CD4-positive, alpha-beta T cell treated with Interleukin-21 for 1 hour (primary cell): Measurements from ENCODE around the gene DNAJB4.
"Not testable (repeated sequence)": the region's sequence is repeated elsewhere in the genome, so short reads cannot be mapped to it uniquely, and the experiment has no call there.

Source experiments
- DNase-seq: peaks from one replicate; pipeline ENCODE4 v3.0.0-alpha.2; 2020

DNAJB4 gene

DNA sequence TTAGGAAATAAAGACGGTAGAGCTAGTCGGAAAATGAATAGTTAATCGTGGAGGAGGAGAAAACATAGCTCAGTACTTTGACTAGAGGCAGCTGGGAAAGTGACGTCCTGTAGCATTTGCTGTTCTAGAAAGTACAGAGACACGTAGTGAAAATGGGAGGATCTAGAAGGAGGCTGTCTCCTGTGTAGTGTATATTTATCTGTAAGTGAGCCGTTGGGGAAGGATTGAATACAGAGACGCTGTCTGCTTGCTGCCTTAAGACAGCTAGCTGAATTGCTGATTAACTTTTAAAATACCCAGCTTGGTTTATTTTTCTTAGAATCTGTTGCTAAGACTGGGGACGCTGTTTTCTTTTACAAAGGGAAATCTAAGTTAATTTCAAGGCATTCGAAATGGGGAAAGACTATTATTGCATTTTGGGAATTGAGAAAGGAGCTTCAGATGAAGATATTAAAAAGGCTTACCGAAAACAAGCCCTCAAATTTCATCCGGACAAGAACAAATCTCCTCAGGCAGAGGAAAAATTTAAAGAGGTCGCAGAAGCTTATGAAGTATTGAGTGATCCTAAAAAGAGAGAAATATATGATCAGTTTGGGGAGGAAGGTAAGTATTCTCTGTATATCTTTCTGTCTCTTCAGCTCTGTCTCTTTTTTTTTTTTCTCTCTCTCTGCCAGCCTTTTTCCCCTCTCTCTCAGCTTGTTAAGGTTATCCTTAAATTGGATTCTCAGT, at the start of gene DNAJB4:
TSS of gene DNAJB4 (plus strand) at position 221 of the 729 bp plus-strand sequence. CDS start at position 393, 172 bp downstream.
- peak; percentile 94 for DNase-seq

- no peak for DNase-seq
Measured at GRCh38 chr1:77955709-77956108, 49.0 kb upstream of the DNAJB4 start.

DNA sequence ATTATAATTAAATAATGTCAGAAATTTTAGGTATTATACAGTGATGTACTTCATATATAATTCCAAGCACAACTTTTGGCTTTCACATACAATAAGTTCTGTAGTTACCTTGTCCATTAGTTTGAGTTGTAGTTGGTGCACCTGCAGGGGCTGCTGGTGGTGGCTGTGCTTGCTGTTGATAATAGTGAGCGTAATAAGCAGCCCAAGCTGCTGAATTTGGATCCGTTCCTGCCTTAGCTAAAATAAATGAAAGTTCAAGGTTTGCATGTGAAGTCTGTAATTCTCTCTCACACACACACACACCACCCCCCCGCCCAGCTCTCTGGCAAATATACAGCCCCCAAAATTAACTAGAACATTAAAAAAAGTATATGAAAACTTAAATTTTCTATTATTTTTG, 48.3 kb upstream of the DNAJB4 start:
- no peak for DNase-seq

GRCh38 chr1:77958391-77958790, 46.3 kb upstream of the DNAJB4 start:
- no peak for DNase-seq

DNA sequence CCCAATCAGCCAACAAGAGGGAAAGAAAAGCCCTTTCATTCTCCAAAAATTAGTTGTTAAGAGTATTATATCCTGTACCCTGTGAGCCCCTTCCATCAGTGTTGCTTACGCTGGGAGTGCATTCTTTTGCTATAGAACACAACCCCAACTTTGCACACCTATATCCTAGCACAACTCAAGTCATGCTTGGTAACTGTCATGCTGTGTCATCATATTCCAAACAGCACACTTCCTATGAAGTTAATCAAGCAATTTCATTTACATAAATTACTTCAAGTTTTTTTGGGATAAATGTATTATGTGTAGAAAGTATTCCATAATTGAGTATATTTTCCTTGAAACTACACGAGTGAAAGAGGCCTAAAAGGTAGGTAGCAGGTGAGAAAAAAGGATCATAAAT, 45.9 kb upstream of the DNAJB4 start:
- DNase-seq = no peak

- DNase-seq = no peak
Measured at GRCh38 chr1:77961392-77961791, 43.3 kb upstream of the DNAJB4 start.

- DNase-seq = no peak
Measured at GRCh38 chr1:77966291-77966690, 38.4 kb upstream of the DNAJB4 start.

DNA sequence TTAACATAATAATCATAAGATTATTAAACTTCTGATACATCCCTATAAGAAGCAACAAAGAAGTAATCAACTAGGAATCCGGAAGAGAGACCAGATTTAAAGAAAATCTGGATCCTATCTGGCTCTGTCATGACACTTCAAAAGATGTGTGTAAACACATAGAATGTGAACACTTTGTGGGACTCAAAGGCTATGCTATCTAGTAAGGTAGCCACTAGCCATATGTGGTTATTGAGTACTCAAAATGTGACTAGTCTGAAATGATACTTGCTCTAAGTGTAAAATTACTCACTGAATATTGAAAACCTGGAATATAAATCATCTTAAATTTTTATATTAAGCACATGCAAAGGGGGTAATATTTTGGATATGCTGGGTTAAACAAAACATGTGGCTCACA, 34.5 kb upstream of the DNAJB4 start:
- DNase-seq = no peak

GRCh38 chr1:77972080-77972479, 32.7 kb upstream of the DNAJB4 start:
- DNase-seq = no peak

- no peak for DNase-seq
Measured at GRCh38 chr1:77975386-77975785, 29.4 kb upstream of the DNAJB4 start.

GRCh38 chr1:77975907-77976306, 28.8 kb upstream of the DNAJB4 start:
- no peak for DNase-seq

GRCh38 chr1:77976433-77977076, 28.2 kb upstream of the DNAJB4 start:
- peak; percentile 18 for DNase-seq

- DNase-seq = no peak
Measured at GRCh38 chr1:77977989-77978292, 26.8 kb upstream of the DNAJB4 start.

GRCh38 chr1:77978293-77978968, 26.3 kb upstream of the DNAJB4 start:
- peak; percentile 93 for DNase-seq

- peak; percentile 99 for DNase-seq
Measured at GRCh38 chr1:77978969-77979876, 25.5 kb upstream of the DNAJB4 start, which contains the start of gene FUBP1. TSS of gene FUBP1 (minus strand) at chr1:77979072. CDS start at chr1:77979004, 68 bp downstream.

- DNase-seq = not testable (repeated sequence)
Measured at GRCh38 chr1:77983352-77983996, 21.3 kb upstream of the DNAJB4 start.

DNA sequence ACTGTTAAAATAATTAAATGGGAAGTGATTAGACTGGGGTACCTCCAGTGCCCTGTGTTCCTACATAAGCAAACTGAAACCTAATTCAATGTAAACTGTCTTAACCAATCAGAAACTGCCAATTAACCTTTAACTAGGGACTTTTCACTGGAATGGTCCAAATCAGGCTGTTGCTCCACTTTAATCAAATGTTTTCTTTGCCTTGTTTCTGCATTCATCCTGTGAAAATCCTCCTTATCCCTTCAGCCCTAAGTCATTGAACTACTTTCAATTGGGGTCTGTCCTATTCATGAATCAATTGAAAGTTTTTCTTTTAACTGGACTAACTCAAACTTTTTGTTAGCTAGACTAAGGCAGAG, 20.8 kb upstream of the DNAJB4 start:
- DNase-seq = no peak

DNA sequence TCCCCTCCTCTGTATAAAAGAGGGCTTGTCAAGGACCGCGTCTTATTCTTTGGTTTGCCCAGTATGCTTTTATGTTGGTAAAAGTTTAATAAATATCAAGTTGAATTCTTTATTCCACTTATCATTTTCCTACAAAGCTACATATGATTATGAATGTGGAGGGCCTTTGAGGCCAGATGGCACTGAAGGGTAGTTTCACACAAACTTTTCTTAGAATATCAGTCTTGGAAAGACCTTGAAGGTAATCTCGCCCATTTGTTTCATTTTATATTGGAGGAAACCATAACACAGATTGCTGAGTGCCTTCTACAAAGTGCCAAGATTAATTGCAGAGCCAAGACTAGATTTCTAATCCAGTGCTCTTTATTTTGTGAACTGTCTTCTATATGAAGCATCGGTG, 20.1 kb upstream of the DNAJB4 start:
- no peak for DNase-seq

DNA sequence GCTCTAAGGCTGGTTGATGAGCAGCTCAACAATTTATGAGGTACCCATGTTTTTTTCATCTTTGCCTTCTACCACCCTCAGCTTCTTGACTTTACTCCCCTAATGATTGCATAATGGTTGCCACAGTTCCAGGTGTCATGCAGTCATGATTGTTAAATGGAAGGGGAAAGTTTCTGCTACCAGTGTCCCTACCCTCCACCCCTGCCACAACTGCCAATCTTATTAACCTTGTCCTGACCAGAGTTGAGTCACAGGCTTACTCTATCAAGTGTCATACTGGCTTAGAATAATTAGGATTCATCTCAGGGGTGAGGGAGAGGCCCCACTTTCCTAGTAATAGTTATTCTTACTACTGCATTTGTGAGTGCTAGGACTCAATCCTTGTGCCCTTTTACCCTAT, 17.9 kb upstream of the DNAJB4 start:
- DNase-seq = no peak

DNA sequence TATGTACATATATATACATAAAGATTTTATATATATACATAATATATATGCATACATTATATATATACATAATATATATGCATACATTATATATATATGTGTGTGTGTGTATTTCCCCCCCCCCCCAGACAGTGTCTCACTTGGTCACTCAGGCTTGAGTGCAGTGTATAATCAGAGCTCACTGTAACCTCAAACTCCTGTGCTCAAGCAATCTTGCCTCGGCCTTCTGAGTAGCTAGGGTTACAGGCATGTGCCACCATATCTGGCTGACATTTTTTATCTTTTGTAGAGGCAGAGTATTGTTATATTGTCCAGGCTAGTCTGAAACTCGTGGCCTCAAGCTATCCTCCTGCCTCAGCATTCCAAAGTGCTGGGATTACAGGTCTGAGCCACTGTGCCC, 16.8 kb upstream of the DNAJB4 start:
- DNase-seq = no peak

GRCh38 chr1:77989744-77990143, 15.0 kb upstream of the DNAJB4 start:
- no peak for DNase-seq

- DNase-seq = no peak
Measured at GRCh38 chr1:77990629-77991204, 14.0 kb upstream of the DNAJB4 start.
